GM21825 (cell line): ENCODE results near the gene TFEB.

ENCODE experiments used
- ATAC-seq: cut with Tn5 transposase; IDR thresholded peaks from one replicate; pipeline ENCODE4 v1.9.1; 2021; ENCODE audit warnings: mild to moderate bottlenecking, moderate library complexity; ENCODE audit not compliant: unreplicated experiment

Gene TFEB

GRCh38 chr6:41707565-41708200 lies 27.7 kb downstream of the TFEB start:
- ATAC-seq, result no peak

- no peak for ATAC-seq
Observed at GRCh38 chr6:41706876-41707564, 28.4 kb downstream of the TFEB start.

GRCh38 chr6:41705996-41706835 lies 29.2 kb downstream of the TFEB start:
- ATAC-seq, result peak; percentile 60

GRCh38 chr6:41705311-41705995 lies 30.0 kb downstream of the TFEB start:
- no peak for ATAC-seq

- ATAC-seq, result no peak
Observed at GRCh38 chr6:41704656-41705310, 30.6 kb downstream of the TFEB start.

GRCh38 chr6:41704028-41704427 lies 31.4 kb downstream of the TFEB start:
- ATAC-seq, result no peak

- ATAC-seq, result no peak
Observed at GRCh38 chr6:41702771-41703494, 32.5 kb downstream of the TFEB start.

- ATAC-seq, result no peak
Observed at GRCh38 chr6:41702089-41702745, 33.2 kb downstream of the TFEB start.

GRCh38 chr6:41700463-41701347 lies 34.7 kb downstream of the TFEB start:
- no peak for ATAC-seq

- no peak for ATAC-seq
Observed at GRCh38 chr6:41699063-41699462, 36.3 kb downstream of the TFEB start.

GRCh38 chr6:41697861-41698781 lies 37.3 kb downstream of the TFEB start:
- no peak for ATAC-seq

- ATAC-seq, result no peak
Observed at GRCh38 chr6:41696788-41697187, 38.6 kb downstream of the TFEB start.

- ATAC-seq, result no peak
Observed at GRCh38 chr6:41695825-41696224, 39.6 kb downstream of the TFEB start.

- no peak for ATAC-seq
Observed at GRCh38 chr6:41694815-41695526, 40.4 kb downstream of the TFEB start.

GRCh38 chr6:41693281-41694240 lies 41.8 kb downstream of the TFEB start:
- ATAC-seq, result no peak

- no peak for ATAC-seq
Observed at GRCh38 chr6:41692730-41693129, 42.7 kb downstream of the TFEB start.
